Neuronal stem cell (in vitro differentiated cells): ENCODE measurements around the gene TFF3.

Source experiments
- DNase-seq: peaks from one replicate; pipeline ENCODE4 v3.0.0-alpha.2; 2013; ENCODE audit warnings: low spot score
- H2AFZ ChIP-seq: one replicate; pipeline ENCODE4 v1.6.1; 2013; ENCODE audit warnings: mild to moderate bottlenecking, low read length, inconsistent platforms
- H2AK5ac ChIP-seq: 2 replicates; pipeline ENCODE4 v1.6.1; 2013; ENCODE audit warnings: low read depth, mild to moderate bottlenecking, inconsistent platforms, low read length, moderate library complexity, mixed read lengths
- H2BK120ac ChIP-seq: 2 replicates; pipeline ENCODE4 v1.6.1; 2013; ENCODE audit warnings: low read depth, mild to moderate bottlenecking, inconsistent platforms, low read length, moderate library complexity, mixed read lengths
- H2BK12ac ChIP-seq: one replicate; pipeline ENCODE4 v1.6.1; 2013; ENCODE audit warnings: low read length, inconsistent platforms
- H2BK15ac ChIP-seq: 2 replicates; pipeline ENCODE4 v1.6.1; 2013; ENCODE audit warnings: mild to moderate bottlenecking, low read length, inconsistent platforms, mixed read lengths
- H2BK5ac ChIP-seq: one replicate; pipeline ENCODE4 v1.6.1; 2013; ENCODE audit warnings: inconsistent platforms, mild to moderate bottlenecking, low read length, moderate library complexity
- H3K14ac ChIP-seq: one replicate; pipeline ENCODE4 v1.6.1; 2013; ENCODE audit warnings: low read length, inconsistent platforms
- H3K18ac ChIP-seq: 2 replicates; pipeline ENCODE4 v1.6.1; 2013; ENCODE audit warnings: low read length, inconsistent platforms
- H3K23ac ChIP-seq: 2 replicates; pipeline ENCODE4 v1.6.1; 2013; ENCODE audit warnings: low read depth, mild to moderate bottlenecking, mixed read lengths, low read length, inconsistent platforms; ENCODE audit not compliant: poor library complexity
- H3K27ac ChIP-seq: replicated peaks from 3 replicates; pipeline ENCODE4 v1.5.1; 2013; ENCODE audit warnings: low read length, inconsistent platforms
- H3K27me3 ChIP-seq, 3 experiments: 2 replicates each; pipeline ENCODE4 v1.6.1; 2013; ENCODE audit warnings: low read length in 3 of 3, mild to moderate bottlenecking in 2 of 3, inconsistent platforms in 1 of 3, low read depth in 1 of 3, mixed read lengths in 1 of 3, moderate library complexity in 1 of 3; ENCODE audit not compliant: control insufficient read depth in 3 of 3, insufficient read depth in 3 of 3
- H3K36me3 ChIP-seq, 2 donors: replicated peaks in 1 of 2; 2 replicates each; pipeline ENCODE4 v1.6.1; 2013; ENCODE audit warnings: low read length in 2 of 2; ENCODE audit not compliant: control insufficient read depth in 2 of 2, insufficient read depth in 2 of 2
- H3K4ac ChIP-seq: 2 replicates; pipeline ENCODE4 v1.6.1; 2013; ENCODE audit warnings: inconsistent platforms, mild to moderate bottlenecking, low read length, moderate library complexity
- H3K4me1 ChIP-seq, 2 donors: 1 replicate in 1 of 2; 2 replicates in 1 of 2; pipeline ENCODE4 v1.6.1; 2013; ENCODE audit warnings: low read length in 2 of 2, low read depth in 1 of 2; ENCODE audit not compliant: control insufficient read depth in 2 of 2, insufficient read depth in 1 of 2
- H3K4me2 ChIP-seq: one replicate; pipeline ENCODE4 v1.6.1; 2013; ENCODE audit warnings: mild to moderate bottlenecking, low read length, inconsistent platforms; ENCODE audit not compliant: insufficient read depth, poor library complexity, severe bottlenecking
- H3K4me3 ChIP-seq, 2 donors: 2 replicates each; pipeline ENCODE4 v1.5.1; 2013; ENCODE audit warnings: low read length in 2 of 2, mild to moderate bottlenecking in 2 of 2, inconsistent platforms in 1 of 2, moderate library complexity in 1 of 2
- H3K79me1 ChIP-seq: one replicate; pipeline ENCODE4 v1.6.1; 2013; ENCODE audit warnings: low read depth, mild to moderate bottlenecking, inconsistent platforms, low read length, moderate library complexity
- H3K9ac ChIP-seq: one replicate; pipeline ENCODE4 v1.6.1; 2013; ENCODE audit warnings: mild to moderate bottlenecking, low read depth, low read length, inconsistent platforms; ENCODE audit not compliant: poor library complexity
- H3K9me3 ChIP-seq, 2 donors: replicated peaks in 1 of 2; 2 replicates each; pipeline versions ENCODE3 to v1.6.1; 2013; ENCODE audit warnings: low read length in 2 of 2, mild to moderate bottlenecking in 2 of 2, inconsistent platforms in 1 of 2, low read depth in 1 of 2, mixed read lengths in 1 of 2, moderate library complexity in 1 of 2; ENCODE audit not compliant: control insufficient read depth in 2 of 2, insufficient read depth in 1 of 2
- H4K8ac ChIP-seq: one replicate; pipeline ENCODE4 v1.6.1; 2013; ENCODE audit warnings: low read depth, mild to moderate bottlenecking, inconsistent platforms, low read length, moderate library complexity
- H4K91ac ChIP-seq: one replicate; pipeline ENCODE4 v1.6.1; 2013; ENCODE audit warnings: low read length, low read depth, mild to moderate bottlenecking, inconsistent platforms; ENCODE audit not compliant: poor library complexity
- WGBS, 2 donors: extraction: QIAGEN DNeasy Blood & Tissue Kit; methylation state at CpG; one replicate each; pipeline ENCODE4 v1.1.7; 2013; ENCODE audit warnings: missing lambda C conversion rate in 2 of 2, mixed read lengths in 1 of 2; ENCODE audit not compliant: insufficient read length in 2 of 2, insufficient replicate concordance in 1 of 2; ENCODE audit errors: extremely low coverage in 2 of 2; 5-methylcytosine and 5-hydroxymethylcytosine counted together

TFF3 gene

GRCh38 chr21:42308914-42309752, 6.1 kb downstream of the TFF3 start:
- Histone ChIP-seq H4K91ac (no peak overlapping the region), H2AK5ac (peak overlapping the region; percentile 47), H3K27me3 (peaks cover 0 to 36% (median 2%) of the 10 kb centered on the region in 3 experiments), H2BK15ac (no peak overlapping the region), H2BK12ac (no peak overlapping the region), H3K18ac (no peak overlapping the region), H3K23ac (no peak overlapping the region), H3K4me3 (no peak overlapping the region), H2AFZ (peak overlapping the region; percentile 15), H3K36me3 (no peaks in the 10 kb centered on the region), H2BK120ac (no peak overlapping the region), H3K4ac (no peak overlapping the region), H3K9ac (no peak overlapping the region), H3K27ac (no peak overlapping the region), H3K4me1 (peaks cover 0 to 6% of the 10 kb centered on the region in 2 donors), H3K14ac (no peak overlapping the region), H2BK5ac (no peak overlapping the region), H3K79me1 (no peaks in the 10 kb centered on the region), H3K4me2 (no peak overlapping the region), H3K9me3 (no peaks in the 10 kb centered on the region), H4K8ac (no peak overlapping the region)
- DNase-seq: no peak
- WGBS, 2 donors: no CpG with 5 or more reads among the region's 23 CpGs

DNA sequence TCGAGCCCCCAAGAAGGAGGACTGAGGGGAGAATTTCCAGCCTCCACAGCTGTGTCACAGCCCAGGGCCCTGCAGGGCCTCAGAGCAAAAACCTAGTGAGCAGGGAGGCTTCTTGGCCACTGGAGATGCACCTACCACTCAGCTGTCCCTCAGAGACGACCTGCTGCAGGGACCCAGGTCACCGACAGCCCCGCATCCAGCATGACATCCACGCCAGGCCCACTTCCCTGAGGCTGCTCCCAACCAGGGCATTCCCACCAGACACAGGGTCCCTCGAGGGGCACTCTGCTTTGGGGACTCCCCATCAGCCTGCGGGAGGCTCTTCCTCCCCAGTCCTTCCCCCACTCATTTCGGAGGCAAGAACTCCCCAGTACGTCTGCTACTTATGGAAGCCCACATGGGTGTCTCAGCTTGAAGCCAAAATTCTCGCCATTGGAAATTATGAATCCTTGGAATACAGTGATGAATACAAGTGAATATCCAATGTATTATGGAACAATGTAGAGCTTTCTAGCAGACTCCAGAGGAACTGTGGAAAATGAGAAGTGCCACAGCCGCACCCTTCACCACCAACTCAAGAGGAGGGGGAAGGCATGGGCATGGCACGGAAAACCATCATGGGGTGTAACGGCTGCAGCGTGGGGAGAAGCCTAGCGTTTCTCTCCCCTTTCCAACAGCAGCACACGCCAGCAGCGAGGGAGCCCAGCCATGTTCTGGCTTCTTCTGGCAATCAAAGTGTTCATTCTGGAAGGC, 6.9 kb downstream of the TFF3 start:
- no CpG with 5 or more reads among the region's 17 CpGs for WGBS, 2 donors
- H2BK5ac ChIP-seq: no peak overlapping the region
- DNase-seq: no peak
- H3K79me1 ChIP-seq: no peaks in the 10 kb centered on the region
- peaks cover 0 to 5% of the 10 kb centered on the region in 2 donors for H3K4me1 ChIP-seq
- H4K91ac ChIP-seq: no peak overlapping the region
- no peak overlapping the region for H2BK15ac ChIP-seq
- H2AK5ac ChIP-seq: peak overlapping the region; percentile 20
- H3K9ac ChIP-seq: no peak overlapping the region
- no peak overlapping the region for H3K4me2 ChIP-seq
- H3K14ac ChIP-seq: no peak overlapping the region
- H2AFZ ChIP-seq: no peak overlapping the region
- peaks cover 0 to 28% (median 2%) of the 10 kb centered on the region in 3 experiments for H3K27me3 ChIP-seq
- H4K8ac ChIP-seq: no peak overlapping the region
- no peak overlapping the region for H3K4ac ChIP-seq
- H2BK120ac ChIP-seq: no peak overlapping the region
- H3K23ac ChIP-seq: no peak overlapping the region
- no peak overlapping the region for H2BK12ac ChIP-seq
- no peak overlapping the region for H3K27ac ChIP-seq
- H3K9me3 ChIP-seq: no peaks in the 10 kb centered on the region
- no peak overlapping the region for H3K18ac ChIP-seq
- H3K4me3 ChIP-seq: no peak overlapping the region
- no peaks in the 10 kb centered on the region for H3K36me3 ChIP-seq

- H3K4me3 ChIP-seq: no peak overlapping the region
- H4K91ac ChIP-seq: no peak overlapping the region
- H2BK120ac ChIP-seq: no peak overlapping the region
- H2BK15ac ChIP-seq: no peak overlapping the region
- H3K4me1 ChIP-seq: peaks cover 0 to 5% of the 10 kb centered on the region in 2 donors
- H3K23ac ChIP-seq: no peak overlapping the region
- H3K9me3 ChIP-seq: no peaks in the 10 kb centered on the region
- no peak overlapping the region for H3K18ac ChIP-seq
- DNase-seq: no peak
- no peak overlapping the region for H4K8ac ChIP-seq
- peaks cover 0 to 26% (median 2%) of the 10 kb centered on the region in 3 experiments for H3K27me3 ChIP-seq
- no peak overlapping the region for H2BK12ac ChIP-seq
- H2AFZ ChIP-seq: no peak overlapping the region
- H3K36me3 ChIP-seq: no peaks in the 10 kb centered on the region
- H2BK5ac ChIP-seq: no peak overlapping the region
- H3K79me1 ChIP-seq: no peaks in the 10 kb centered on the region
- WGBS, 2 donors: no CpG with 5 or more reads among the region's 5 CpGs
- H2AK5ac ChIP-seq: no peak overlapping the region
- no peak overlapping the region for H3K27ac ChIP-seq
- no peak overlapping the region for H3K4ac ChIP-seq
- no peak overlapping the region for H3K14ac ChIP-seq
- peak overlapping the region; percentile 34 for H3K9ac ChIP-seq
- H3K4me2 ChIP-seq: no peak overlapping the region
These were observed 8.1 kb downstream of the TFF3 start for GRCh38 chr21:42307106-42307505.
